HepG2 (cell line): Measurements from ENCODE around the gene COL9A1. TPM values are rescaled to one million over a fixed set of nuclear protein-coding genes. Genes with fewer than 3 reads are reported as not detected.

Source experiments
- ATAC-seq: fragments of 200-7000 bp; cut with Tn5 transposase; 3 replicates; pipeline ENCODE4 v1.9.1; 2020; ENCODE audit warnings: mild to moderate bottlenecking, moderate library complexity
- BruUV-seq: library from RNA; stranded (reverse); fragments of 400-500 nt; replicated peaks from 2 replicates; lab custom pipeline; 2021; lab: Mats Ljungman, UMichigan
- CTCF ChIA-PET: fragments of 300-600 bp; formaldehyde crosslinking; extraction: SDS; loops from one replicate; lab custom pipeline; 2021; ENCODE audit warnings: low total read pairs, inconsistent platforms, low intra/inter-chr PET ratio; lab: Yijun Ruan, JAX
- POLR2A ChIA-PET: fragments of 350-600 bp; sonication (Branson Sonifier 250); formaldehyde crosslinking; loops from one replicate; lab custom pipeline; 2020; ENCODE audit warnings: antibody characterized with exemption, inconsistent platforms; lab: Yijun Ruan, JAX
- DNase-seq: peaks from one replicate; pipeline ENCODE4 v3.0.0-alpha.2; 2015; ENCODE audit warnings: low spot score
- FAIRE-seq: peaks from 3 replicates; lab custom pipeline; 2011; peaks lifted over from hg19 to GRCh38; lab: Jason Lieb, UNC
- H2AFZ ChIP-seq: one replicate; pipeline ENCODE4 v1.6.1; 2011; ENCODE audit warnings: low read length, inconsistent platforms
- H3K27ac ChIP-seq: fragments of 300-600 bp; 3 replicates; pipeline ENCODE4 v1.8.0; 2011; ENCODE audit warnings: mixed run types, mild to moderate bottlenecking, mixed read lengths, low read length, inconsistent platforms; ENCODE audit not compliant: insufficient read depth; ENCODE audit errors: extremely low read length
- H3K27me3 ChIP-seq, 2 experiments: fragments of 200-600 bp in 1 of 2; 2 replicates in 1 of 2; 3 replicates in 1 of 2; pipeline versions ENCODE4 v1.6.0 to v1.8.0; 2011; ENCODE audit warnings: low read length in 2 of 2, mild to moderate bottlenecking in 2 of 2, moderate library complexity in 2 of 2, inconsistent platforms in 1 of 2; ENCODE audit not compliant: insufficient read depth in 2 of 2, control insufficient read depth in 1 of 2
- H3K36me3 ChIP-seq, 2 experiments: fragments of 200-600 bp in 1 of 2; replicated peaks in 1 of 2; 2 replicates in 1 of 2; 3 replicates in 1 of 2; pipeline versions ENCODE4 v1.5.1 to v1.8.0; 2011; ENCODE audit warnings: low read length in 2 of 2, inconsistent platforms in 1 of 2; ENCODE audit not compliant: insufficient read depth in 2 of 2, control insufficient read depth in 1 of 2
- H3K4me1 ChIP-seq: 2 replicates; pipeline ENCODE4 v1.5.1; 2012; ENCODE audit warnings: low read length, inconsistent platforms; ENCODE audit not compliant: insufficient read depth
- H3K4me2 ChIP-seq: 2 replicates; pipeline ENCODE4 v1.6.0; 2011; ENCODE audit warnings: low read depth, low read length, inconsistent platforms
- H3K4me3 ChIP-seq, 3 experiments: fragments of 200-600 bp in 1 of 3; sonication (generic), shearing (Covaris generic) in 1 of 3; replicated peaks in 1 of 3; 2 replicates each; pipeline ENCODE4 v1.5.1; 2011 to 2016; ENCODE audit warnings: low read length in 3 of 3, inconsistent platforms in 2 of 3, low read depth in 2 of 3, mild to moderate bottlenecking in 2 of 3, control low read depth in 1 of 3, mixed read lengths in 1 of 3; ENCODE audit not compliant: insufficient read depth in 1 of 3
- H3K79me2 ChIP-seq: one replicate; pipeline ENCODE4 v1.6.1; 2011; ENCODE audit warnings: low read length, inconsistent platforms; ENCODE audit not compliant: insufficient read depth
- H3K9ac ChIP-seq: 2 replicates; pipeline ENCODE4 v1.6.0; 2011; ENCODE audit warnings: mild to moderate bottlenecking, low read depth, low read length, inconsistent platforms; ENCODE audit not compliant: insufficient read depth
- H3K9me3 ChIP-seq: 2 replicates; pipeline ENCODE4 v1.5.1; 2012; ENCODE audit warnings: mild to moderate bottlenecking, low read length
- H4K20me1 ChIP-seq: 2 replicates; pipeline ENCODE4 v1.6.0; 2011; ENCODE audit warnings: inconsistent platforms, mild to moderate bottlenecking, low read length, moderate library complexity; ENCODE audit not compliant: insufficient read depth
- ATRX ChIP-seq: sonication (generic); formaldehyde crosslinking; IDR thresholded peaks from 2 replicates; pipeline ENCODE4 v1.4.0; 2020; ENCODE audit warnings: missing genetic modification reagents, borderline replicate concordance
- ESRRA ChIP-seq: sonication (generic); formaldehyde crosslinking; IDR thresholded peaks from 2 replicates; pipeline ENCODE4 v1.5.1; 2020; ENCODE audit warnings: mild to moderate bottlenecking, low read depth, missing genetic modification reagents
- MAFK ChIP-seq, 2 experiments: IDR thresholded peaks in 1 of 2; conservative IDR thresholded peaks in 1 of 2; 2 replicates each; pipeline ENCODE4 v1.6.1; 2011; ENCODE audit warnings: improper control_type of control experiment in 2 of 2, low read length in 2 of 2
- PHF5A ChIP-seq: IDR thresholded peaks from one replicate; pipeline ENCODE4 v1.6.1; 2018; ENCODE audit warnings: low read depth, missing genetic modification reagents; ENCODE audit not compliant: unreplicated experiment
- SAFB2 ChIP-seq: sonication (generic); formaldehyde crosslinking; IDR thresholded peaks from 2 replicates; pipeline ENCODE4 v1.5.1; 2020; ENCODE audit warnings: missing genetic modification reagents, low read depth, mild to moderate bottlenecking, borderline replicate concordance
- SIN3B ChIP-seq: fragments of 150-350 bp; IDR thresholded peaks from 2 replicates; pipeline ENCODE4 v1.6.1; 2014; ENCODE audit warnings: low read length
- SP140L ChIP-seq: sonication (generic); formaldehyde crosslinking; IDR thresholded peaks from 2 replicates; pipeline ENCODE4 v1.4.0; 2020; ENCODE audit warnings: missing genetic modification reagents, borderline replicate concordance
- ZNF510 ChIP-seq: sonication (generic); formaldehyde crosslinking; IDR thresholded peaks from 2 replicates; pipeline ENCODE4 v1.4.0; 2020; ENCODE audit warnings: low read depth, mild to moderate bottlenecking, missing genetic modification reagents
- ZNF598 ChIP-seq: sonication (generic); formaldehyde crosslinking; IDR thresholded peaks from 2 replicates; pipeline ENCODE4 v1.5.1; 2020; ENCODE audit warnings: mild to moderate bottlenecking, missing genetic modification reagents, borderline replicate concordance
- ZNF713 ChIP-seq: sonication (generic); formaldehyde crosslinking; IDR thresholded peaks from 2 replicates; pipeline ENCODE4 v1.4.0; 2020; ENCODE audit warnings: mild to moderate bottlenecking, missing genetic modification reagents
- ZNF747 ChIP-seq: sonication (generic); formaldehyde crosslinking; IDR thresholded peaks from 2 replicates; pipeline ENCODE4 v1.8.1; 2023; ENCODE audit warnings: missing genetic modification reagents, mild to moderate bottlenecking, borderline replicate concordance
- WGBS: methylation state at CpG from one replicate; pipeline ENCODE4 v1.1.6; 2017; ENCODE audit warnings: low lambda C conversion rate; 5-methylcytosine and 5-hydroxymethylcytosine counted together
- in situ Hi-C: cut with HindIII; loops from 2 replicates; pipeline ENCODE4 v1.10.0; 2017; ENCODE audit warnings: low pct_unique_long_range_greater_than_20kb; ENCODE audit not compliant: extremely low pct_ligation_motif_present
- intact Hi-C: fragments of 100-400 bp; cut with micrococcal nuclease; formaldehyde crosslinking; loops from one replicate; pipeline ENCODE4 v1.10.0; 2022; ENCODE audit not compliant: unreplicated experiment
- polyA plus RNA-seq, 8 experiments: library from polyadenylated mRNA; depleted of rRNA in 3 of 8; stranded (reverse) in 7 of 8; unstranded in 1 of 8; fragments of >200 nt; fragmentation: Illumina TruSeq in 4 of 8; extraction: Trizol in 4 of 8; gene quantifications; 2 replicates each; pipeline versions ENCODE4 v1.2.1 to v1.2.3, GENCODE V29; 2011 to 2016; ENCODE audit warnings: low read depth in 4 of 8, missing spikeins in 1 of 8, mixed read lengths in 1 of 8; ENCODE audit not compliant: insufficient read depth in 1 of 8
- total RNA-seq, 5 experiments: library from RNA; depleted of rRNA; stranded (reverse); fragments of >200 nt; fragmentation: Illumina TruSeq; extraction: Trizol; gene quantifications; 2 replicates each; pipeline ENCODE4 v1.2.3, GENCODE V29; 2016; ENCODE audit warnings: low read depth in 1 of 5
- TF ChIP-seq, protein P1 (sequence below): sonication (generic); formaldehyde crosslinking; IDR thresholded peaks from 2 replicates; pipeline ENCODE4 v1.5.1; 2020; ENCODE audit warnings: mild to moderate bottlenecking, missing genetic modification reagents, moderate library complexity
- TF ChIP-seq, protein P2 (sequence below): IDR thresholded peaks from 2 replicates; pipeline ENCODE4 v1.6.1; 2016; ENCODE audit warnings: control low read depth
- TF ChIP-seq, protein P3 (sequence below), 2 experiments: fragments of 450-650 bp in 1 of 2; sonication (generic) in 1 of 2; formaldehyde crosslinking; IDR thresholded peaks; 2 replicates each; pipeline versions ENCODE4 v1.5.0 to v1.8.0; 2020 to 2022; ENCODE audit warnings: mild to moderate bottlenecking in 1 of 2, missing genetic modification reagents in 1 of 2
- TF ChIP-seq, protein P4 (sequence below): sonication (generic); formaldehyde crosslinking; IDR thresholded peaks from 2 replicates; pipeline ENCODE4 v1.5.0; 2020; ENCODE audit warnings: mild to moderate bottlenecking, missing genetic modification reagents

COL9A1 gene
- total and polyA plus RNA-seq, 2 of the 13 experiments (the other 11 are each of a cell fraction or from before 2014, with no cell fraction given), result 0.08 TPM; not detected in 1

DNA sequence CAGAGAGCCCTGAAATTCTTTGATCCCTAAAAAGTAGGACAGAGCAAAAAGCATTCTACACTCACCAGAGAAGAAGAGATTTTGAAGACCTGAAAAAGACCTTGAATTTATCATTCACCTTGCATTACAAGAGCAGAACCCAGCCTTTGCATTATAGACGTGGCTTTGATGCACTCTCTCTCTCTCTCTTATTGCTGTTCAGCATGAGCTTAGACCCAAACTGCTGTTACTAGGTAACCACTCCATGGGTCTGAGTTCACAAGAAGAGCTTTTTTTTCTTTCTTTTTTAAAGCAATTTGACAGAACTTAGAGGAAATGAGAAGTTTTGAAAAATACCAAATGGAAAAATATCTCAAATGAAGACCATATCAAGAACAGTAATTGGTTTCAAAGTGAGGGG lies 44.4 kb downstream of the COL9A1 start (continued):
- TF ChIP-seq, protein P1, sequence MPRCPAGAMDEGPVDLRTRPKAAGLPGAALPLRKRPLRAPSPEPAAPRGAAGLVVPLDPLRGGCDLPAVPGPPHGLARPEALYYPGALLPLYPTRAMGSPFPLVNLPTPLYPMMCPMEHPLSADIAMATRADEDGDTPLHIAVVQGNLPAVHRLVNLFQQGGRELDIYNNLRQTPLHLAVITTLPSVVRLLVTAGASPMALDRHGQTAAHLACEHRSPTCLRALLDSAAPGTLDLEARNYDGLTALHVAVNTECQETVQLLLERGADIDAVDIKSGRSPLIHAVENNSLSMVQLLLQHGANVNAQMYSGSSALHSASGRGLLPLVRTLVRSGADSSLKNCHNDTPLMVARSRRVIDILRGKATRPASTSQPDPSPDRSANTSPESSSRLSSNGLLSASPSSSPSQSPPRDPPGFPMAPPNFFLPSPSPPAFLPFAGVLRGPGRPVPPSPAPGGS, result no peak
- no peak for TF ChIP-seq ATRX (CRISPR knock-in tag)
- no peak for TF ChIP-seq MAFK (conservative IDR thresholded peaks at IDR 0.05 in 1 of 2, IDR thresholded peaks at IDR 0.05 in 1 of 2; ENCODE audit: low read length in 2 of 2)
- TF ChIP-seq, protein P2, sequence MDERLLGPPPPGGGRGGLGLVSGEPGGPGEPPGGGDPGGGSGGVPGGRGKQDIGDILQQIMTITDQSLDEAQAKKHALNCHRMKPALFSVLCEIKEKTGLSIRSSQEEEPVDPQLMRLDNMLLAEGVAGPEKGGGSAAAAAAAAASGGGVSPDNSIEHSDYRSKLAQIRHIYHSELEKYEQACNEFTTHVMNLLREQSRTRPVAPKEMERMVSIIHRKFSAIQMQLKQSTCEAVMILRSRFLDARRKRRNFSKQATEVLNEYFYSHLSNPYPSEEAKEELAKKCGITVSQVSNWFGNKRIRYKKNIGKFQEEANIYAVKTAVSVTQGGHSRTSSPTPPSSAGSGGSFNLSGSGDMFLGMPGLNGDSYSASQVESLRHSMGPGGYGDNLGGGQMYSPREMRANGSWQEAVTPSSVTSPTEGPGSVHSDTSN (CRISPR knock-in tag), result no peak
- TF ChIP-seq ZNF510 (CRISPR knock-in tag), result no peak
- TF ChIP-seq, protein P3, sequence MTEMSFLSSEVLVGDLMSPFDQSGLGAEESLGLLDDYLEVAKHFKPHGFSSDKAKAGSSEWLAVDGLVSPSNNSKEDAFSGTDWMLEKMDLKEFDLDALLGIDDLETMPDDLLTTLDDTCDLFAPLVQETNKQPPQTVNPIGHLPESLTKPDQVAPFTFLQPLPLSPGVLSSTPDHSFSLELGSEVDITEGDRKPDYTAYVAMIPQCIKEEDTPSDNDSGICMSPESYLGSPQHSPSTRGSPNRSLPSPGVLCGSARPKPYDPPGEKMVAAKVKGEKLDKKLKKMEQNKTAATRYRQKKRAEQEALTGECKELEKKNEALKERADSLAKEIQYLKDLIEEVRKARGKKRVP (CRISPR knock-in tag; IDR thresholded peaks at IDR 0.05), result no peak
- TF ChIP-seq, all 625 proteins: peak for 0

DNA sequence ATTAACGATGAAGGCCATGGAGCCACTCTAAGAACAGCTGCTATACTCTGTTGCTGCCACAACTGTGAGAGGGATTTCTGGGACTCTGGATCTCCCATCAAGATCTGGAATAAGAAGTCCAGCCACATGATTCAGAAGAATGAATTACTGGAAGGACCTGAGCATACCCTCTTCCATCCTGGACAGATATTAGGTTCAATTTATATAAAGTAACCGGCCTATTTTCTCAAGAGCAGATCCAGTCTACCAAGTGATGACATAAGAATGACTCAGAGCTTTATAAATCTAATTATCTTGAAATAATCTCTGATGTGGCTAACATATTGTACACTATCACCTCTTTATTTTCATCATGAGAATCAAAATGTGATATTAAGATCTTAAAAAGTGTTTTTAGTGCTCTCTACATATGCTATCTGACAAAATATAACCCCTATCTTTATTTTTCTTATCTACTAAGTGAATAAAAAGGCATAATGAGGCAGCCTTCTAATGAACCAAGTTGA lies 45.1 kb downstream of the COL9A1 start:
- no peaks in the 10 kb centered on the region for H3K36me3 ChIP-seq
- CTCF ChIA-PET, result no interaction called here
- in situ Hi-C loops, result no loop called here

More for the DNA sequence above, 45.1 kb downstream of the COL9A1 start:
- Histone ChIP-seq H3K9ac (no peak overlapping the region), H3K4me1 (no peaks in the 10 kb centered on the region), H3K9me3 (no peaks in the 10 kb centered on the region), H3K4me3 (no peak overlapping the region), H3K4me2 (no peak overlapping the region), H3K27me3 (no peaks in the 10 kb centered on the region), H3K27ac (no peak overlapping the region), H3K79me2 (no peaks in the 10 kb centered on the region), H4K20me1 (no peaks in the 10 kb centered on the region), H2AFZ (no peak overlapping the region)
- intact Hi-C loops, result no loop called here
- no peak for DNase-seq
- no peak for ATAC-seq
- no peak for FAIRE-seq
- POLR2A ChIA-PET, result no interaction called here
- TF ChIP-seq PHF5A (no peak), SIN3B (no peak), ZNF747 (CRISPR knock-in tag) (no peak), ZNF598 (CRISPR knock-in tag) (no peak), SP140L (no peak), SAFB2 (CRISPR knock-in tag) (no peak), ESRRA (no peak), ZNF713 (no peak)
- TF ChIP-seq, protein P4, sequence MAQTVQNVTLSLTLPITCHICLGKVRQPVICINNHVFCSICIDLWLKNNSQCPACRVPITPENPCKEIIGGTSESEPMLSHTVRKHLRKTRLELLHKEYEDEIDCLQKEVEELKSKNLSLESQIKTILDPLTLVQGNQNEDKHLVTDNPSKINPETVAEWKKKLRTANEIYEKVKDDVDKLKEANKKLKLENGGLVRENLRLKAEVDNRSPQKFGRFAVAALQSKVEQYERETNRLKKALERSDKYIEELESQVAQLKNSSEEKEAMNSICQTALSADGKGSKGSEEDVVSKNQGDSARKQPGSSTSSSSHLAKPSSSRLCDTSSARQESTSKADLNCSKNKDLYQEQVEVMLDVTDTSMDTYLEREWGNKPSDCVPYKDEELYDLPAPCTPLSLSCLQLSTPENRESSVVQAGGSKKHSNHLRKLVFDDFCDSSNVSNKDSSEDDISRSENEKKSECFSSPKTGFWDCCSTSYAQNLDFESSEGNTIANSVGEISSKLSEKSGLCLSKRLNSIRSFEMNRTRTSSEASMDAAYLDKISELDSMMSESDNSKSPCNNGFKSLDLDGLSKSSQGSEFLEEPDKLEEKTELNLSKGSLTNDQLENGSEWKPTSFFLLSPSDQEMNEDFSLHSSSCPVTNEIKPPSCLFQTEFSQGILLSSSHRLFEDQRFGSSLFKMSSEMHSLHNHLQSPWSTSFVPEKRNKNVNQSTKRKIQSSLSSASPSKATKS (CRISPR knock-in tag), result no peak
- 7% methylated on average over 2 of the region's 2 CpGs for WGBS
- no TSS peak for BruUV-seq
